T-helper 9 cell (primary cell): Measurements from ENCODE around the gene NRG4.
"Not testable (repeated sequence)": the region's sequence is repeated elsewhere in the genome, so short reads cannot be mapped to it uniquely, and the experiment has no call there.

Experiments used
- DNase-seq: peaks from one replicate; pipeline ENCODE4 v3.0.0-alpha.2; 2020

NRG4 gene

GRCh38 chr15:75925440-75925839 lies 86.8 kb downstream of the NRG4 start:
- DNase-seq = no peak

DNA sequence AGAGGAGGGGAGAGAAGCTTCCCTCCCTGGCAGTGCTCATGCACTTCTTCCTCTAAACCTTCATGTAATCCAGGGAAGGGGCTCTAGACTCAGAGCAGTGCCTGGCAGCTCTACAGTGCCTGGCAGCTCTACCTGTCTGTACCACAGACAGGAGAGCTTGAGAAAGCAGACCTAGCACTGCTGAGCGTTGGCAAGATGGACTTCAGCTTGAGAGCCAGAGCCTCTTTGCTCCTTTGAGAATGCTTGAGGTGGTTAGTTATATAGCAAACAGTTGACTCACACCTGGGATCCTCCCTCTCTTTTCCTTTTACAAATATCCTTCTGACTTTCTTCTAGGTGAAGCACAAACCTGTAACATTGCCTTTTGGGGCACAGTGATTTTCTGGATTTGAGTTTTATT lies 87.6 kb downstream of the NRG4 start:
- no peak for DNase-seq

DNA sequence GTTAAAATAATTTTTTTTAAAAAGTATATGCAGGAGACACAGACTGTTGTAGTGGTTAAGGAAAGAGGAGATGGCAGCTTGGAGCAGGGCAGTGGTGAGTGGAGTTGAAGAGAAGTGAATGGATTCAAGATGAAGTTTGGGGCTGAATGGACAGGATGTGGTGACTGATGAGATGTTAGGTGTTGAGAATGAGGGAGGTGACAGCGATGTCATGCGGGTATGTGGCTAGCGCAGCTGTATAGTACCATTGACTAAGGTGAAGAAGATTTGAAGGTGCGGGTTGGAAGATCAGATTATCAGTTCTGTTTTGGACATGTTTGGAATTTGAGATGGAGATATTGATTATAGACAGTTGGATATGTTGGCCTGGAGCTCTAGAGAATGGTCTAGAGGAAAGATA lies 88.5 kb downstream of the NRG4 start:
- no peak for DNase-seq

GRCh38 chr15:75921732-75922703 lies 90.2 kb downstream of the NRG4 start:
- DNase-seq = no peak

DNA sequence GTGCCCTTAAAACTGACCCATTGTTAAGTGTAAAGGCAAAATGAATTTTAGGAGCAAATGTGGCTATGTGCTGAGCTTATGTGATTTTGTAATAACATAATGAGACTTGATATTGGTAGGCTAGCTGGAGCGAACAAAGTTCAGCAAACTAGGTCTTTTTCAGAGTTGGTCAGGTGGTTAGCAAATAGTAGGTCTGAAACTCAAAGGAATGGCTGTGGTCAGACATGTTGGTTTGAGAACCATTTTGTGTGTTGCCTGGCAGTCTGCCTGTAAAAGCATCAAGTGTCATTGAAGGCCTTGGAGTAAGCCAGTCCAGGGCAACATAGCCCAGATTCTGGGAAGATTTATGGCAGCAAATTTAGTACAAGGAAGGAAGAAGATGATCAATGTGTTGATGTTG lies 92.1 kb downstream of the NRG4 start:
- DNase-seq = no peak

DNA sequence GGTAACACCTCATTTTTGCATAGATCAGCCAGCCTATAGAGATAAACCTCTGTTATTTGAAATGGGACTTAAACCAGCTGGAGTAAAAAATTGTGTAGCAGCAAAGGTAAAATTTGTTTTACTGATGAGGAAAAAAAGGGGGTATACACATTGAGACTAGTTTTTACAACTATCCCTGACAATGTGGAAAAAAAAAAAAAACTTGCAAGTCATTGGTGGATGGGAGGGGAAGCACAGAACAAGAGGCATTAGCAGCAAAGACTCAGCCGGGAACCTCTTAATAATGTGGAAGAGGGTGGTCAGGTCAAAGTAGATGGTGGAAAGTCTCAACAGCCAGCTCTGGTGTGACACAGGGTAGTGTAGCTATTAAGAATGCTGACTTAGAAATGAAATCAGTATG lies 94.1 kb downstream of the NRG4 start:
- no peak for DNase-seq

DNA sequence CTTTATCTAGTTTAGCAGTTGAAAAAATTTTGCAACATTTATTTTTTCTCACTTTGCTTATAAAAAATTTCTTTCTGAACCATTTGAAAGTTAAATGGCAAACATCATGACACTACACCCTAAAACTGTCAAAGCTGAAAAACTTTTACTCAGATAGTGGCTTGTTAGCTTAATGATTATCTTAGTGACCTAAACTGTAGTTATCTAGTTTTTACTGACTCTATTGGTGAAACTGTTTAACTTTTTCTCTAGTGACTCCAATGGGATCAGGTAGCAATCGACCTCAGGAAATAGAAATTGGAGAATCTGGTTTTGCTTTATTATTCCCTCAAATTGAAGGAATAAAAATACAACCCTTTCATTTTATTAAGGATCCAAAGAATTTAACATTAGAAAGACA lies 95.2 kb downstream of the NRG4 start:
- DNase-seq = no peak

DNA sequence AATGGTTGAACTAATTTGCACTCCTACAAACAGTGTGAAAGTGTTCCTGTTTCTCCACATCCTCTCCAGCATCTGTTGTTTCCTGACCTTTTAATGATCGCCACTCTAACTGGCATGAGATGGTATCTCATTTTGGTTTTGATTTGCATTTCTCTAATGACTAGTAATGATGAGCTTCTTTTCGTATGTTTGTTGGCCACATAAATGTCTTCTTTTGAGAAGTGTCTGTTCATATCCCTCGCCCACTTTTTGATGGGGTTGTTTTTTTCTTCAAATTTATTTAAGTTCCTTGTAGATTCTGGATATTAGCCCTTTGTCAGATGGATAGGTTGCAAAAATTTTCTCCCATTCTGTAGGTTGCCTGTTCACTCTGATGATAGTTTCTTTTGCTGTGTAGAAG lies 101.9 kb downstream of the NRG4 start:
- not testable (repeated sequence) for DNase-seq

DNA sequence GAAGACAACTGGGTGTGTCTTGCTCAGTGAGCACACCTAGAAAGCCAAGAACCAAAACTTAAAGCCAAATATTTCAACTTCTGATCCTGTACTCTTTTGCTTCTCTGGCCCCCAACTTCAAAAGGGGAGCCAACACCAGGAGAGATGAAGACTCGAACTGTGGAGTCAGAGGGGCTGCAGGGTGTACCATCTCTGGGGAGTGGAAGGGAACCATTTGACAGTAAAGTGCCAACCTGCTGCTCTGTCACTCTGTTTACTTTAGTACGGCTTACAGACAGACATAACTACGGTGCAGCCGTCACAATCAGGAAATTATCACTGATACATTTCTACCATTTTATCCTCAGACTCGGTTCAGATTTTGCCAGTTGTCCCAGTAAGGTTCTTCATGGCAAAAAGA lies 107.0 kb downstream of the NRG4 start:
- no peak for DNase-seq

GRCh38 chr15:75903331-75904239 lies 108.6 kb downstream of the NRG4 start, which contains the start of gene FBXO22:
Gene FBXO22 (plus strand): TSS chr15:75903878. CDS start chr15:75903964, 86 bp downstream.
- peak; percentile 81 for DNase-seq

DNA sequence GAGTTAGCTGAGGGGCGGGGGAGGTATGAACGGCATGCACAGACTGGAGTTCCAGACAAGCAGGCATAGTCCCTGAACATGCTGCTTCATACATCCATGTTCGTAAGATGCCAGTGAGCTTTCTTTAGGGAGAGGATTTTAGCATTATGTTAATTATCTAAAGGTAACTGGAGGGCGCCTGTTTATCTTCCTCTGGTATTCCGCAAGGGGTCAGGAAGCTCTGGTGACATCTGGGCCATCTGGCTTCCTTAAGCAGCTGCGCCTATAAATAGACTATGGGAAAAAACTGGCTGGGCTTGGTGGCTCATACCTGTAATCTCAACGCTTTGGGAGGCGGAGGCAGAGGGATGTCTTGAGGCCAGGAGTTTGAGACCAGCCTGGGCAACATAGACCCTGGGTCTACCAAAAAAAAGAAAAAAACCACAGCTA lies 110.1 kb downstream of the NRG4 start:
- DNase-seq = no peak

DNA sequence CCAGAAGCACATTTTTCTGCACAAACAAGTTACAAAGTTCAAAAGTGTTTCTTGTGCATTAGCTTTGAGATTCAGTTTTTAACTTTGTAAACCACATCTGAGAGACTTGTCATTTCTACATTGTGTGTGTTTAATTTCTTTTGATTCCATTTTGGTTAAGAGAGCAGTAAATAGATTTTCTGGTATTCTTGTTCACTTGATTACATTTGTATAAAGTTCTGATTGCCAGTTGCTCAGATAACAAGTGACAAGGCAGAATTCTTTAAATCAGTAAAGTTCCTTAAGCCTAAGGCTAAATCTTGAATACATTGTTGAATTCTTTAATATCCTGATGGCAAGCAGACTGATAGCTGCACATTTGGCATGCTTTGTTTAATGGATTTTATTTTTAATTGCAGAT lies 111.6 kb downstream of the NRG4 start:
- no peak for DNase-seq

- DNase-seq = no peak
Observed at GRCh38 chr15:75895731-75896130, 116.5 kb downstream of the NRG4 start.

GRCh38 chr15:75891895-75892294 lies 120.3 kb downstream of the NRG4 start:
- no peak for DNase-seq
